Thyroid gland (tissue), 4 donors: ENCODE measurements around the gene STX2. TPM values are rescaled to one million over a fixed set of nuclear protein-coding genes. Genes with fewer than 3 reads are reported as not detected.

Experiments used
- DNase-seq, 2 donors: peaks; one replicate each; pipeline ENCODE4 v3.0.0-alpha.2; 2019
- H3K27ac ChIP-seq, 3 donors: fragments of 200-600 bp; sonication (generic); 1 replicate in 2 of 3; 2 replicates in 1 of 3; pipeline ENCODE4 v1.5.1; 2016 to 2019; ENCODE audit warnings: mild to moderate bottlenecking in 1 of 3, moderate library complexity in 1 of 3
- H3K27me3 ChIP-seq: fragments of 200-600 bp; sonication (generic); one replicate; pipeline ENCODE4 v1.5.1; 2019
- H3K36me3 ChIP-seq, 2 donors: fragments of 200-600 bp; sonication (generic); one replicate each; pipeline ENCODE4 v1.5.1; 2016 to 2019
- H3K4me1 ChIP-seq, 2 donors: fragments of 200-600 bp; sonication (generic); one replicate each; pipeline ENCODE4 v1.5.1; 2017 to 2019
- H3K4me3 ChIP-seq, 3 donors: fragments of 200-600 bp; sonication (generic); replicated peaks in 1 of 3; 1 replicate in 2 of 3; 2 replicates in 1 of 3; pipeline ENCODE4 v1.5.1; 2016; ENCODE audit warnings: mild to moderate bottlenecking in 1 of 3
- H3K9me3 ChIP-seq: fragments of 200-600 bp; sonication (generic); one replicate; pipeline ENCODE4 v1.5.1; 2017
- CTCF ChIP-seq, 6 experiments: fragments of 200-600 bp in 3 of 6; fragments of 450-650 bp in 3 of 6; sonication (generic) in 3 of 6; IDR thresholded peaks; one replicate each; pipeline ENCODE4 v1.5.1; 2016 to 2019; ENCODE audit warnings: antibody characterized with exemption in 6 of 6, mild to moderate bottlenecking in 2 of 6, inconsistent platforms in 1 of 6, moderate library complexity in 1 of 6
- POLR2A ChIP-seq, 2 donors: fragments of 450-650 bp; IDR thresholded peaks; one replicate each; pipeline ENCODE4 v1.6.1; 2017; ENCODE audit warnings: antibody characterized with exemption in 2 of 2, mild to moderate bottlenecking in 2 of 2, moderate library complexity in 1 of 2
- WGBS, 2 donors: methylation state at CpG; one replicate each; pipeline ENCODE4 v1.1.5; 2017; 5-methylcytosine and 5-hydroxymethylcytosine counted together
- intact Hi-C: fragments of 100-400 bp; cut with DNase I; formaldehyde crosslinking; loops from one replicate; pipeline ENCODE4 v1.15.1; 2023
- total RNA-seq, 4 donors: library from RNA; depleted of rRNA; stranded (reverse); fragments of >200 nt; gene quantifications; one replicate each; pipeline ENCODE4 v1.2.3, GENCODE V29; 2016

The STX2 gene
- total RNA-seq, 4 donors from 2014 or later = 18.0 to 43.0 (median 26.1) TPM

DNA sequence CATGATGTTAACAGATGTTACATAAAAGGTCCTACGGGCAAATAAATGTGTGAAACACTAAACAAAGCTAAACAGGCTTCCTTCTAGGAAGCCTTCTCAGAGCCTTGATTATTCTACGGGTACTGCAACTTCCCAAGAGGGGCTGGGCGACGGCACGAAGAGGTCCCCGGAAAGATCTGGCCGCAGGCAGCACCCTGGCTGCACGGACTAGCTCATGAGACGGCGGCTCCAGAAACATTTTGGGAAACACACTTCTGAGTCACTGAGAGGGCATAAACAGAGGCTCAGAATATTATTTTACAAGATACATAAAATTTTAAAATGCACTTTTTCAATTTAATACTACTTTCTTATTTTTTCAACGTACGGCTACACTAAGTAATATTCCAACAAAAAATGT lies 19.4 kb downstream of the STX2 start:
- H3K36me3 ChIP-seq = peaks cover 0 to 6% of the 10 kb centered on the region in 2 donors
- TF ChIP-seq POLR2A (IDR thresholded peaks at IDR 0.05) (no peak), CTCF (IDR thresholded peaks at IDR 0.05) (no peak)
- no peak overlapping the region for H3K27ac ChIP-seq

GRCh38 chr12:130818635-130819576 lies 20.1 kb downstream of the STX2 start:
- Histone ChIP-seq H3K27me3 (no peaks in the 10 kb centered on the region), H3K27ac (no peak overlapping the region), H3K36me3 (peaks cover 0 to 6% of the 10 kb centered on the region in 2 donors), H3K9me3 (no peaks in the 10 kb centered on the region), H3K4me3 (peak overlapping the region in 2 of 3 donors; percentile 15 to 29), H3K4me1 (peaks cover 0 to 11% of the 10 kb centered on the region in 2 donors)
- peak; percentile 75 to 76 for DNase-seq
- intact Hi-C loops = loop anchor here (2.0 kb wide), 1 partner anchor 54 kb away; the partner anchor contains the start of gene RAN
- TF ChIP-seq CTCF (IDR thresholded peaks at IDR 0.05) (peak; percentile 28 to 98 (median 85)), POLR2A (IDR thresholded peaks at IDR 0.05) (no peak)
- 7 to 17% methylated on average over 36 to 47 of the region's 58 CpGs for WGBS, 2 donors

More for the DNA sequence above, 19.4 kb downstream of the STX2 start:
- Histone ChIP-seq H3K9me3 (no peaks in the 10 kb centered on the region), H3K4me3 (no peak overlapping the region), H3K27me3 (no peaks in the 10 kb centered on the region), H3K4me1 (peaks cover 0 to 18% of the 10 kb centered on the region in 2 donors)
- WGBS, 2 donors = 95 to 96% methylated on average over 12 of the region's 12 CpGs
- DNase-seq = no peak
- intact Hi-C loops = loop anchor here (2.0 kb wide), 1 partner anchor 53 kb away; the partner anchor contains the start of gene RAN

DNA sequence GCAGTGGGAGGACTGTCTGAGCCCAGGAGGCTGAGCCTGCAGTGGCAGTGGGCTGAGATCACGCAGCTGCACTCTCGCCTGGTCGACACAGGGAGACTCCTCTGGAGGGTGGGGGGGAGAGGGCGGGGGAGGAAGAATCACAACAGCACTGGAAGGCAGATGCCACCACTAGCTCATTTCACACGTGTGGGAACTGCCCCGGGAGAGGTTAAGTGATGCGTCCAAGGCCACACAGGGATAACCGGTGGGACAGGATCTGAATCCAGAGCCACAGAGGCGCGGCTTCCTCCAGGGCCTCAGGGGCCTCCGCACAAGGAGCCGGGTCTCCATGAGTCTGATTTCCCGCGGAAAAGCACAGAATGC lies 20.8 kb downstream of the STX2 start:
- WGBS, 2 donors = 47 to 48% methylated on average over 12 to 14 of the region's 14 CpGs
- intact Hi-C loops = loop anchor here (2.0 kb wide), 1 partner anchor 55 kb away; the partner anchor contains the start of gene RAN
- Histone ChIP-seq H3K27ac (no peak overlapping the region), H3K4me3 (peak overlapping the region in 1 of 3 donors; percentile 29), H3K9me3 (no peaks in the 10 kb centered on the region), H3K4me1 (peaks cover 0 to 9% of the 10 kb centered on the region in 2 donors), H3K27me3 (no peaks in the 10 kb centered on the region), H3K36me3 (peaks cover 0 to 6% of the 10 kb centered on the region in 2 donors)
- DNase-seq = no peak
- TF ChIP-seq POLR2A (IDR thresholded peaks at IDR 0.05) (no peak), CTCF (IDR thresholded peaks at IDR 0.05) (no peak)

DNA sequence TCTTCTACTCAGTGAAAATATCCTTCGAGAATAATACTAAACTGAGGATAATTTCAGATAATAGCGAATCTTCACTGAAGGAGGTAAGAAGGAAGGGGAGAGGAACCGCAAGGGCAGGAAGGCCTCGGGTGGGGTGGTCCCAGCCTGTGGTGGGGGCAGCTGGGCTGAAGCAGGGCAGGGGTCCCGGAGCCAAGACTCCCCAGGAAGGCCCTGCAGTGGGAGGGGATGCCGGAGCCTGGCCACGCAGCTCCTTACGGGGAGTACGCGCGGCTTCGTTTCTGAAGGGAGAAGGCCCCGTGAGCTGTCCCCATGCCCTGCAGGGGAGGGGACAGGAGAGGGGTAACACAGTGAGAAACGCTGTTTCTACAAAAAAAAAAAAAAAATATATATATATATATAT lies 21.2 kb downstream of the STX2 start:
- H3K9me3 ChIP-seq = no peaks in the 10 kb centered on the region
- WGBS, 2 donors = 93 to 94% methylated on average over 14 of the region's 14 CpGs
- TF ChIP-seq CTCF (IDR thresholded peaks at IDR 0.05) (no peak), POLR2A (IDR thresholded peaks at IDR 0.05) (no peak)
- no peaks in the 10 kb centered on the region for H3K27me3 ChIP-seq
- intact Hi-C loops = loop anchor here (2.0 kb wide), 1 partner anchor 55 kb away; the partner anchor contains the start of gene RAN
- H3K4me3 ChIP-seq = no peak overlapping the region
- no peak for DNase-seq
- H3K36me3 ChIP-seq = peaks cover 0 to 6% of the 10 kb centered on the region in 2 donors
- peaks cover 0 to 9% of the 10 kb centered on the region in 2 donors for H3K4me1 ChIP-seq
- no peak overlapping the region for H3K27ac ChIP-seq

GRCh38 chr12:130816097-130816496 lies 23.0 kb downstream of the STX2 start:
- DNase-seq = no peak
- H3K4me1 ChIP-seq = peaks cover 0 to 9% of the 10 kb centered on the region in 2 donors
- H3K9me3 ChIP-seq = no peaks in the 10 kb centered on the region
- intact Hi-C loops = no loop called here
- H3K4me3 ChIP-seq = no peak overlapping the region
- peaks cover 0 to 5% of the 10 kb centered on the region in 2 donors for H3K36me3 ChIP-seq
- no peaks in the 10 kb centered on the region for H3K27me3 ChIP-seq
- 85 to 88% methylated on average over 14 of the region's 14 CpGs for WGBS, 2 donors
- no peak overlapping the region for H3K27ac ChIP-seq
- TF ChIP-seq POLR2A (IDR thresholded peaks at IDR 0.05) (no peak), CTCF (IDR thresholded peaks at IDR 0.05) (no peak)
